Breast epithelium (tissue), 3 donors: ENCODE measurements around the gene MEIS2.

Source experiments
- CTCF ChIP-seq, 3 donors: fragments of 450-650 bp; IDR thresholded peaks; one replicate each; pipeline ENCODE4 v1.5.1; 2016 to 2017; ENCODE audit warnings: antibody characterized with exemption in 3 of 3, mild to moderate bottlenecking in 3 of 3, moderate library complexity in 3 of 3
- POLR2A ChIP-seq: fragments of 450-650 bp; IDR thresholded peaks from one replicate; pipeline ENCODE4 v1.6.1; 2016; ENCODE audit warnings: antibody characterized with exemption, mild to moderate bottlenecking, moderate library complexity
- POLR2AphosphoS5 ChIP-seq, 3 donors: sonication (generic); formaldehyde crosslinking; IDR thresholded peaks; one replicate each; pipeline ENCODE4 v1.6.1; 2017; ENCODE audit warnings: antibody characterized with exemption in 3 of 3

GRCh38 chr15:36841193-36841592 is 259.2 kb downstream of the MEIS2 start:
- no peak for TF ChIP-seq CTCF (IDR thresholded peaks at IDR 0.05)
- TF ChIP-seq POLR2A, result no peak
- TF ChIP-seq POLR2AphosphoS5 (IDR thresholded peaks at IDR 0.05), result no peak
